GM18907 (cell line): ENCODE results near the gene FGF1.

ENCODE experiments used
- ATAC-seq: cut with Tn5 transposase; IDR thresholded peaks from one replicate; pipeline ENCODE4 v1.9.1; 2021; ENCODE audit warnings: mild to moderate bottlenecking, moderate library complexity; ENCODE audit not compliant: unreplicated experiment

Gene FGF1

GRCh38 chr5:142645456-142645855 is 40.4 kb downstream of the FGF1 start:
- ATAC-seq, result no peak

- no peak for ATAC-seq
These were observed 41.1 kb downstream of the FGF1 start for GRCh38 chr5:142644640-142645361.

GRCh38 chr5:142644127-142644526 is 41.8 kb downstream of the FGF1 start:
- no peak for ATAC-seq

GRCh38 chr5:142643634-142644033 is 42.3 kb downstream of the FGF1 start:
- no peak for ATAC-seq

- no peak for ATAC-seq
These were observed 43.5 kb downstream of the FGF1 start for GRCh38 chr5:142642427-142642826.

GRCh38 chr5:142641711-142642110 is 44.2 kb downstream of the FGF1 start:
- no peak for ATAC-seq

GRCh38 chr5:142640316-142641005 is 45.4 kb downstream of the FGF1 start:
- no peak for ATAC-seq

- no peak for ATAC-seq
These were observed 46.4 kb downstream of the FGF1 start for GRCh38 chr5:142639455-142639854.

GRCh38 chr5:142637871-142638270 is 48.0 kb downstream of the FGF1 start:
- no peak for ATAC-seq

- no peak for ATAC-seq
These were observed 49.1 kb downstream of the FGF1 start for GRCh38 chr5:142636698-142637324.

- no peak for ATAC-seq
These were observed 49.8 kb downstream of the FGF1 start for GRCh38 chr5:142636093-142636492.

GRCh38 chr5:142634216-142635011 is 51.5 kb downstream of the FGF1 start:
- ATAC-seq, result no peak

- no peak for ATAC-seq
These were observed 54.9 kb downstream of the FGF1 start for GRCh38 chr5:142630927-142631539.

- no peak for ATAC-seq
These were observed 58.3 kb downstream of the FGF1 start for GRCh38 chr5:142627383-142628217.

- ATAC-seq, result no peak
These were observed 59.1 kb downstream of the FGF1 start for GRCh38 chr5:142626786-142627185.

- no peak for ATAC-seq
These were observed 59.8 kb downstream of the FGF1 start for GRCh38 chr5:142626099-142626498.

GRCh38 chr5:142621227-142621626 is 64.7 kb downstream of the FGF1 start:
- ATAC-seq, result no peak

GRCh38 chr5:142619815-142620214 is 66.1 kb downstream of the FGF1 start:
- no peak for ATAC-seq

GRCh38 chr5:142618130-142618523 is 67.8 kb downstream of the FGF1 start:
- ATAC-seq, result no peak
